Panc1 (cell line): ENCODE results near the gene PRTFDC1. TPM values are rescaled to one million over a fixed set of nuclear protein-coding genes. Genes with fewer than 3 reads are reported as not detected.

ENCODE experiments used
- ATAC-seq: fragments of 200-7000 bp; cut with Tn5 transposase; 2 replicates; pipeline ENCODE4 v1.9.1; 2020; ENCODE audit warnings: mild to moderate bottlenecking, moderate library complexity
- BruUV-seq: library from RNA; stranded (reverse); fragments of 400-500 nt; replicated peaks from 2 replicates; lab custom pipeline; 2021; lab: Mats Ljungman, UMichigan
- CTCF ChIA-PET: fragments of 300-600 bp; sonication (Branson Sonifier 250); formaldehyde crosslinking; loops from one replicate; lab custom pipeline; 2022; ENCODE audit warnings: antibody characterized with exemption; lab: Charles Lee
- POLR2A ChIA-PET: fragments of 300-600 bp; sonication (Branson Sonifier 250); formaldehyde crosslinking; loops from one replicate; lab custom pipeline; 2022; ENCODE audit warnings: antibody characterized with exemption; lab: Charles Lee
- DNase-seq: peaks from one replicate; pipeline ENCODE4 v3.0.0-alpha.2; 2010; ENCODE audit warnings: low read depth, low spot score
- H3K27ac ChIP-seq: 2 replicates; pipeline ENCODE4 v1.5.1; 2011; ENCODE audit warnings: mild to moderate bottlenecking, low read length, inconsistent platforms
- H3K27me3 ChIP-seq: fragments of 200-500 bp; sonication (Bioruptor generic); 2 replicates; pipeline ENCODE4 v1.6.0; 2014; ENCODE audit warnings: low read length, inconsistent platforms; ENCODE audit not compliant: control insufficient read depth, insufficient read depth
- H3K36me3 ChIP-seq: fragments of 200-500 bp; sonication (Bioruptor generic); 2 replicates; pipeline ENCODE4 v1.5.1; 2014; ENCODE audit warnings: inconsistent platforms, mild to moderate bottlenecking, low read length, moderate library complexity; ENCODE audit not compliant: control insufficient read depth, insufficient read depth
- H3K4me1 ChIP-seq: 2 replicates; pipeline ENCODE4 v1.5.1; 2011; ENCODE audit warnings: inconsistent platforms, mild to moderate bottlenecking, low read length, moderate library complexity; ENCODE audit not compliant: control insufficient read depth, insufficient read depth
- H3K4me3 ChIP-seq, 2 experiments: 2 replicates each; pipeline ENCODE4 v1.5.1; 2011 to 2012; ENCODE audit warnings: low read depth in 2 of 2, low read length in 2 of 2, mild to moderate bottlenecking in 2 of 2, inconsistent platforms in 1 of 2, moderate library complexity in 1 of 2
- H3K9me3 ChIP-seq: fragments of 200-500 bp; sonication (Bioruptor generic); 2 replicates; pipeline ENCODE4 v1.5.1; 2014; ENCODE audit warnings: low read depth, mild to moderate bottlenecking, inconsistent platforms, low read length, moderate library complexity; ENCODE audit not compliant: control insufficient read depth, insufficient read depth
- CTCF ChIP-seq: fragments of 450-650 bp; IDR thresholded peaks from 2 replicates; pipeline ENCODE4 v1.5.1; 2017; ENCODE audit warnings: mild to moderate bottlenecking
- POLR2AphosphoS5 ChIP-seq: IDR thresholded peaks from 2 replicates; pipeline ENCODE4 v1.6.1; 2012; ENCODE audit warnings: mild to moderate bottlenecking, low read depth, low read length, moderate library complexity
- REST ChIP-seq, 2 experiments: IDR thresholded peaks; 2 replicates each; pipeline ENCODE4 v1.6.1; 2011 to 2012; ENCODE audit warnings: low read depth in 2 of 2, control low read depth in 1 of 2, low read length in 1 of 2, mild to moderate bottlenecking in 1 of 2, moderate library complexity in 1 of 2; ENCODE audit not compliant: insufficient read depth in 1 of 2
- SIN3A ChIP-seq: IDR thresholded peaks from 2 replicates; pipeline ENCODE4 v1.6.1; 2012; ENCODE audit warnings: low read depth, mild to moderate bottlenecking, low read length, moderate library complexity, borderline replicate concordance; ENCODE audit not compliant: insufficient read depth
- TCF7L2 ChIP-seq: IDR thresholded peaks from 2 replicates; pipeline ENCODE4 v1.6.1; 2011; ENCODE audit warnings: mild to moderate bottlenecking, low read depth, low read length, inconsistent platforms
- in situ Hi-C: cut with HindIII; loops from 2 replicates; pipeline ENCODE4 v1.10.0; 2016; ENCODE audit warnings: low sequenced_read_pairs, low pct_unique_long_range_greater_than_20kb
- intact Hi-C: fragments of 100-400 bp; cut with micrococcal nuclease; formaldehyde crosslinking; loops from one replicate; pipeline ENCODE4 v1.10.0; 2022; ENCODE audit not compliant: unreplicated experiment
- total RNA-seq: library from RNA; stranded (reverse); gene quantifications from one replicate; pipeline ENCODE4 v1.2.1, GENCODE V29; 2021; ENCODE audit not compliant: unreplicated experiment

Gene PRTFDC1
- total RNA-seq, 1 experiment from 2014 or later = 3.0 TPM

GRCh38 chr10:24898501-24898900 is 53.9 kb downstream of the PRTFDC1 start:
- TF ChIP-seq CTCF (no peak), POLR2AphosphoS5 (no peak), TCF7L2 (no peak), REST (IDR thresholded peaks at IDR 0.05; ENCODE audit: insufficient read depth in 1 of 2, low read depth in 2 of 2, low read length in 1 of 2) (no peak), SIN3A (no peak)
- intact Hi-C loops (no loop called here), in situ Hi-C loops (no loop called here)
- no TSS peak for BruUV-seq
- Histone ChIP-seq H3K36me3 (no peaks in the 10 kb centered on the region), H3K9me3 (no peaks in the 10 kb centered on the region), H3K4me1 (peaks cover 15% of the 10 kb centered on the region), H3K4me3 (no peak overlapping the region), H3K27me3 (no peaks in the 10 kb centered on the region), H3K27ac (no peak overlapping the region)
- CTCF ChIA-PET = no interaction called here
- POLR2A ChIA-PET = no interaction called here
- no peak for DNase-seq
- no peak for ATAC-seq

GRCh38 chr10:24897326-24897926 is 55.0 kb downstream of the PRTFDC1 start:
- TF ChIP-seq TCF7L2 = peak; percentile 69
- TF ChIP-seq POLR2AphosphoS5 = no peak
- TF ChIP-seq CTCF = no peak
- no peak for TF ChIP-seq SIN3A
- Histone ChIP-seq H3K36me3 (no peaks in the 10 kb centered on the region), H3K4me1 (peaks cover 15% of the 10 kb centered on the region), H3K27me3 (no peaks in the 10 kb centered on the region), H3K27ac (no peak overlapping the region), H3K4me3 (no peak overlapping the region), H3K9me3 (no peaks in the 10 kb centered on the region)
- in situ Hi-C loops = no loop called here
- BruUV-seq = no TSS peak
- DNase-seq = no peak
- ChIA-PET POLR2A (no interaction called here), CTCF (no interaction called here)
- 0 out of 2 replicates have a peak, but pooled peaks have one; percentile 54 for ATAC-seq
- intact Hi-C loops = no loop called here
